ENCODE data around the gene PDCL3. TPM values are rescaled to one million over a fixed set of nuclear protein-coding genes. Genes with fewer than 3 reads are reported as not detected.
A peak's percentile ranks its signal among the peaks of the same experiment; 100 is the strongest.

Gene PDCL3
- total RNA-seq, 1 donor from 2014 or later: 35.4 TPM

DNA sequence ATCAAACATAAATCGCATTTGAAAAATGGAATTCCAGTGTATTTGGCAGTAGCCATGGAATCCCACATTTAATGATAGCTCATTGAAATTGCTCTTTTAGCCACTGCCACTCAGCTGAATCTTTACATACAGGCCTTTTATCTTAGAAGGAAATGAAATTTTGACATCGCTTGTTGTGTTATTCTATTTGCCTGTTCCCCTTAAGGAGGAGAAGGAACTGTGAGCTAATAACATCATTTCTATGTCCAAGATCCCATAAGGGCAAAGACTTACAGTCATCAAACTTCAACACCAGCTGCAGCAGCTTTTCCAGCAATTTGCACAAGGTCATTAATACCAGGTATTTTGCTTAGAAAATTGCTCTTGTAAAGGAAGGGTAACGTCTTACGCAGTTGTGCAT lies 6.0 kb upstream of the PDCL3 start:
- no peak for DNase-seq (ENCODE audit: low read depth, low spot score)
- no peaks in the 10 kb centered on the region for H3K9me3 Mint-ChIP-seq
- H3K36me3 Mint-ChIP-seq (ENCODE audit: low read depth): no peaks in the 10 kb centered on the region
- no peak overlapping the region for H3K4me3 Mint-ChIP-seq
- no peaks in the 10 kb centered on the region for H3K4me1 Mint-ChIP-seq
- no peak overlapping the region for H3K27ac Mint-ChIP-seq (ENCODE audit: unreplicated experiment)
- TF ChIP-seq, protein P1, sequence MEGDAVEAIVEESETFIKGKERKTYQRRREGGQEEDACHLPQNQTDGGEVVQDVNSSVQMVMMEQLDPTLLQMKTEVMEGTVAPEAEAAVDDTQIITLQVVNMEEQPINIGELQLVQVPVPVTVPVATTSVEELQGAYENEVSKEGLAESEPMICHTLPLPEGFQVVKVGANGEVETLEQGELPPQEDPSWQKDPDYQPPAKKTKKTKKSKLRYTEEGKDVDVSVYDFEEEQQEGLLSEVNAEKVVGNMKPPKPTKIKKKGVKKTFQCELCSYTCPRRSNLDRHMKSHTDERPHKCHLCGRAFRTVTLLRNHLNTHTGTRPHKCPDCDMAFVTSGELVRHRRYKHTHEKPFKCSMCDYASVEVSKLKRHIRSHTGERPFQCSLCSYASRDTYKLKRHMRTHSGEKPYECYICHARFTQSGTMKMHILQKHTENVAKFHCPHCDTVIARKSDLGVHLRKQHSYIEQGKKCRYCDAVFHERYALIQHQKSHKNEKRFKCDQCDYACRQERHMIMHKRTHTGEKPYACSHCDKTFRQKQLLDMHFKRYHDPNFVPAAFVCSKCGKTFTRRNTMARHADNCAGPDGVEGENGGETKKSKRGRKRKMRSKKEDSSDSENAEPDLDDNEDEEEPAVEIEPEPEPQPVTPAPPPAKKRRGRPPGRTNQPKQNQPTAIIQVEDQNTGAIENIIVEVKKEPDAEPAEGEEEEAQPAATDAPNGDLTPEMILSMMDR (conservative IDR thresholded peaks at IDR 0.05): no peak
- no peaks in the 10 kb centered on the region for H3K27me3 Mint-ChIP-seq (ENCODE audit: low read depth)

DNA sequence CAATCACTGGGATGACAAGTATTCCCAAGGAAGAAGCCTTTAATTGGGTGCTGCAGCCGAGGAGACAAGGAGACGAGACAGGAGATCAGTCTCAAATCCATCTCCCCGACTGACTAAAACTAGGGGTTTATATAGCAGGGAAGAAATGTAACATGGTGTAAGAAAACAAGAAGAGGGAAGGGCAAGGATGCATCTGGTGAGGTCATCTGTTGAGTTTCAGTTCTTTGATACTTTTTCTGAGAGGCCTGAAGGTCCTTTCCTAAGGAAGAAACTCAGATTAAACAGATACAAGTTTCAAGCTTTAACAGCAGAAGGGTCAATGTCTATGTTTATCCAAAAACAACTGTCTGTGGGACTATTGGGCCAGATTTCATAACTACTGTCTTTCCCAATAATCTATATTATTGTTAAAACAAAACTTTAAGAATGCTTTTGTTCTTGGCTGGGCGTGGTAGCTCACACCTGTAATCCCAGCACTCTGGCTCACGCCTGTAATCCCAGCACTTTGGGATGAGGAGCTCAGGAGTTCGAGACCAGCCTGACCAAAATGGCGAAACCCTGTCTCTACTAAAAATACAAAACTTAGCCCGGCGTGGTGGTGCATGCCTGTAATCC lies 2.5 kb upstream of the PDCL3 start:
- Mint-ChIP-seq H3K9me3 (no peaks in the 10 kb centered on the region), H3K36me3 (ENCODE audit: low read depth) (no peaks in the 10 kb centered on the region), H3K4me3 (peak overlapping the region; percentile 41), H3K4me1 (peaks cover 18% of the 10 kb centered on the region), H3K27me3 (ENCODE audit: low read depth) (no peaks in the 10 kb centered on the region), H3K27ac (ENCODE audit: unreplicated experiment) (no peak overlapping the region)
- TF ChIP-seq, protein P1 (conservative IDR thresholded peaks at IDR 0.05): no peak
- no peak for DNase-seq (ENCODE audit: low read depth, low spot score)

DNA sequence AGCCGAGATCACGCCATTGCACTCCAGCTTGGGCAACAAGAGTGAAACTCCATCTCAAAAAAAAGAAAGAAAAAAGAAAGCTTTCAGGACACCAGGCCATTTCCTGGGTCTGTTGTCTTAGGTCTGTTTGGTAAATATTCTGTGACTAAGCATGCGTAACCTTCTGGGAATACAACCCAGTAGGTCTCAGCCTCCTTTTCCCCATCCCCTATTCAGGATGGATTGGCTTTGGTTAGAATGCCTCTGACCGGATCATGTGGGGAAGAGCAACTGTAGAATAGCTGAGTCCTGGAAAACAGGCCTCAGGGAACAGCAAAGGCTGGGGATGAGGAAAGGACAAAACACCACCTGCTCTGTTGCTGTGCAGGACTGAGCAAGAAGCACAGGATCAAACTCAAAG lies 1.6 kb upstream of the PDCL3 start:
- no peak for DNase-seq (ENCODE audit: low read depth, low spot score)
- H3K4me3 Mint-ChIP-seq: peak overlapping the region; percentile 69
- H3K27me3 Mint-ChIP-seq (ENCODE audit: low read depth): no peaks in the 10 kb centered on the region
- TF ChIP-seq, protein P1 (conservative IDR thresholded peaks at IDR 0.05): no peak
- no peaks in the 10 kb centered on the region for H3K36me3 Mint-ChIP-seq (ENCODE audit: low read depth)
- no peak overlapping the region for H3K27ac Mint-ChIP-seq (ENCODE audit: unreplicated experiment)
- peaks cover 18% of the 10 kb centered on the region for H3K4me1 Mint-ChIP-seq
- no peaks in the 10 kb centered on the region for H3K9me3 Mint-ChIP-seq

DNA sequence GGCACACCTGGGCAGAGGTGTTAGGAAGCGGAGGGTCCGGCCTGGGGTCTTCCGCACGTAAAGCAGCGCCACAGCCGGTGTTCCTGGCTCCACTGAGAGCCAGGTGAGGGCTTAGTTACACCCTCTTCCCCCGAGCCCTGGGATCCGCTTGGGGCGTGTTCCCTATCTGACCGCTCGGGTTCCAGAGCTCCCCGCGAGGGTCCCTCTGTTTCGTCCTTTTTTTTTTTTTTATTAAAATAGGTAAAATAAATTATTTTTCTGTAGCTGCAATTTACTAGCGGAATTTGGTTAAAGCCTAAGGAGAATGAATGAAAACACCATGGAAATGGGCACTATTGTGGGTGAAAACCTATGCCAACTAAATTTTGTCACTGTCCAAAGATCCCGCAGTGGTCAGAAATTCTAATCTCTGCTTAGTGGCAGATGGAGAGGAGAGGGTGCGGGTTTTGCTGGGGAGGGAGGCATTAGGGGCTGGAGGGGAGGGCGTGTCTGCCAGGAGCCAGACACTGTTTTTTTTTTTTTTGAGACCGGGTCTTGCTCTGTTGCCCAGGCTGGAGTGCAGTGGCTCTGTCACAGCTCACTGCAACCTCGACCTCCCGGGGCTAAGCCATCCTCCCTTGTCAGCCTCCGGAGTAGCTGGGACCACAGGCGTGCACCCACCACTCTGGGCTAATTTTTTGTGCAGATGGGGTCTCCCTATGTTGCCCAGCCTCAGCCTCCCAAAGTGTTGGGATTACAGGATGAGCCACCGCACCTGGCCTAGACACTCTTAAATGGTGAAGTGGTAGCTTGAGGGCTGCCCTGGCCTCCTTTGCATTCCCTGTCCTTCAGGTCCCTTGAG lies 834 bp downstream of the PDCL3 start:
- TF ChIP-seq, protein P1 (conservative IDR thresholded peaks at IDR 0.05): no peak
- Mint-ChIP-seq H3K27ac (ENCODE audit: unreplicated experiment) (peak overlapping the region; percentile 96), H3K36me3 (ENCODE audit: low read depth) (peaks cover 2% of the 10 kb centered on the region), H3K9me3 (no peaks in the 10 kb centered on the region), H3K4me1 (peaks cover 18% of the 10 kb centered on the region), H3K27me3 (ENCODE audit: low read depth) (no peaks in the 10 kb centered on the region), H3K4me3 (peak overlapping the region; percentile 97)
- DNase-seq (ENCODE audit: low read depth, low spot score): no peak

DNA sequence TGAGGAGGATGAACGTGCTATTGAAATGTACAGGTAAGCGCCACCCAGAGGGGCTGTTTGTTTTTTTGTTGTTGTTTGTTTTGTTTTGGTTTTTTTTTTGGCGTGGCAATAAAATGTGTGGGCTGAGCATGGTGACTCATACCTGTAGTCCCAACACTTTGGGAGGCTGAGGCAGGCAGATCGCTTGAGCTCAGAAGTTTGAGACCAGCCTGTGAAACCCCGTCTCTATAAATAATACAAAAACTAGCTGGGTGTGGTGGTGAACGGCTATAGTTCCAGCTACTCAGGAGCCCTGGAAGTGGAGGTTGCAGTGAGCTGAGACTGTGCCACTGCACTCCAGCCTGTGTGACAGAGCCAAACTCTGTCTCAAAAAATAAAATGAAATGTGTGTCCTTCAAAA lies 6.2 kb downstream of the PDCL3 start:
- Mint-ChIP-seq H3K9me3 (no peaks in the 10 kb centered on the region), H3K4me1 (peaks cover 7% of the 10 kb centered on the region), H3K36me3 (ENCODE audit: low read depth) (peaks cover 8% of the 10 kb centered on the region), H3K27me3 (ENCODE audit: low read depth) (no peaks in the 10 kb centered on the region), H3K27ac (ENCODE audit: unreplicated experiment) (peak overlapping the region; percentile 29), H3K4me3 (no peak overlapping the region)
- TF ChIP-seq, protein P1 (conservative IDR thresholded peaks at IDR 0.05): no peak
- DNase-seq (ENCODE audit: low read depth, low spot score): no peak

Measured in neural crest cell (in vitro differentiated cells).